ENCODE results near the gene SND1. TPM values are rescaled to one million over a fixed set of nuclear protein-coding genes. Genes with fewer than 3 reads are reported as not detected.
A peak's percentile ranks its signal among the peaks of the same experiment; 100 is the strongest.

The SND1 gene
- total RNA-seq, 1 experiment from 2014 or later, result 218 TPM

GRCh38 chr7:127887631-127888030 lies 235.6 kb downstream of the SND1 start:
- Mint-ChIP-seq H3K27me3 (ENCODE audit: low read depth) (no peaks in the 10 kb centered on the region), H3K27ac (peak overlapping the region; percentile 36 to 77 (median 49); a peak in 4 of 7 replicates), H3K4me1 (peaks cover 32 to 35% of the 10 kb centered on the region in 2 experiments), H3K9me3 (no peaks in the 10 kb centered on the region; a peak in 1 of 5 replicates), H3K4me3 (no peak overlapping the region), H3K36me3 (ENCODE audit: insufficient read depth in 1 of 3, low read depth in 3 of 3) (peaks cover 21 to 32% (median 27%) of the 10 kb centered on the region in 3 experiments)
- H3K23me2 ChIP-seq (ENCODE audit: insufficient read length, low read depth, low read length, poor library complexity, severe bottlenecking), result no peaks in the 10 kb centered on the region
- no peaks in the 10 kb centered on the region; the same call in 1 of the 2 replicates for H3K27me3 ChIP-seq (ENCODE audit: insufficient read depth, low read length)
- WGBS (ENCODE audit: extremely low coverage, insufficient read length, low lambda C conversion rate), result no CpG with 5 or more reads among the region's 3 CpGs
- H2BK20ac ChIP-seq (ENCODE audit: low read depth, low read length, poor library complexity, severe bottlenecking), result no peak overlapping the region
- no peaks in the 10 kb centered on the region for H4K20me1 ChIP-seq (ENCODE audit: control insufficient read depth, insufficient read depth, insufficient read length)
- H4K8ac ChIP-seq (replicated peaks; ENCODE audit: insufficient read length, low read depth, low read length), result no peak overlapping the region
- no peak overlapping the region for H2BK5ac ChIP-seq (ENCODE audit: insufficient read length, low read length)
- H3K79me2 ChIP-seq (ENCODE audit: insufficient read depth, low read length), result no peaks in the 10 kb centered on the region; the same call in 1 of the 2 replicates
- no peak overlapping the region for H2BK120ac ChIP-seq (ENCODE audit: low read depth, low read length, poor library complexity, severe bottlenecking)
- H3K4me2 ChIP-seq (ENCODE audit: insufficient read depth, insufficient read length, low read length), result no peak overlapping the region
- no peak for DNase-seq
- H3K14ac ChIP-seq (ENCODE audit: insufficient read depth, low read length), result no peak overlapping the region
- H4K5ac ChIP-seq (ENCODE audit: insufficient read length, low read depth, low read length), result no peak overlapping the region
- no peak overlapping the region for H3K9ac ChIP-seq (ENCODE audit: extremely low read depth, insufficient read length, low read length)
- no peak overlapping the region for H3K4ac ChIP-seq (ENCODE audit: low read depth, low read length)
- no peak overlapping the region for H2AFZ ChIP-seq (ENCODE audit: low read length)
- no peak for TF ChIP-seq CTCF (conservative IDR thresholded peaks at IDR 0.05)
- H3K18ac ChIP-seq (ENCODE audit: insufficient read length, low read depth, low read length), result no peak overlapping the region
- H3K23ac ChIP-seq (ENCODE audit: insufficient read length, low read depth, low read length), result no peak overlapping the region
- peaks cover 3% of the 10 kb centered on the region; the same call in 1 of the 2 replicates for H3K4me1 ChIP-seq (ENCODE audit: insufficient read depth, low read length)
- H3T11ph ChIP-seq (ENCODE audit: low read length), result no peak overlapping the region
- H2AK5ac ChIP-seq (ENCODE audit: insufficient read length, low read length), result no peak overlapping the region
- no peaks in the 10 kb centered on the region for H3K79me1 ChIP-seq (ENCODE audit: insufficient read depth, low read depth, low read length, poor library complexity, severe bottlenecking)
- H3K27ac ChIP-seq (ENCODE audit: insufficient read length, low read depth, low read length), result no peak overlapping the region
- no peak overlapping the region for H2BK15ac ChIP-seq (ENCODE audit: low read depth, low read length)
- H3K56ac ChIP-seq (ENCODE audit: insufficient read length, low read depth, low read length), result no peak overlapping the region
- no peak overlapping the region for H4K91ac ChIP-seq (ENCODE audit: insufficient read length, low read depth, low read length)
- no peak overlapping the region for H2BK12ac ChIP-seq (ENCODE audit: insufficient read length, low read depth, low read length)
- H3K9me3 ChIP-seq (ENCODE audit: control insufficient read depth, low read depth, low read length), result no peaks in the 10 kb centered on the region

All from H9 (cell line).